NCI-H69 (cell line): ENCODE results near the gene GP9.
"Not testable (repeated sequence)": the region's sequence is repeated elsewhere in the genome, so short reads cannot be mapped to it uniquely, and the experiment has no call there.

Experiments
- DNase-seq: peaks from one replicate; lab custom pipeline; 2025; lab: John Stamatoyannopoulos, UW

GP9 gene

GRCh38 chr3:129050556-129051295 is 9.9 kb upstream of the GP9 start:
- no peak for DNase-seq

GRCh38 chr3:129051871-129052340 is 8.7 kb upstream of the GP9 start:
- DNase-seq: peak; percentile 17

- peak; percentile 20 for DNase-seq
Measured at GRCh38 chr3:129052675-129053074, 7.9 kb upstream of the GP9 start.

GRCh38 chr3:129054605-129055104 is 5.9 kb upstream of the GP9 start:
- DNase-seq: peak; percentile 39

- no peak for DNase-seq
Measured at GRCh38 chr3:129056451-129057173, 4.0 kb upstream of the GP9 start.

- no peak for DNase-seq
Measured at GRCh38 chr3:129057249-129057648, 3.3 kb upstream of the GP9 start.

- peak; percentile 65 for DNase-seq
Measured at GRCh38 chr3:129058441-129059200, 2.0 kb upstream of the GP9 start.

- DNase-seq: no peak
Measured at GRCh38 chr3:129059311-129059958, 1.1 kb upstream of the GP9 start.

- DNase-seq: no peak
Measured at GRCh38 chr3:129061023-129061887, 676 bp downstream of the GP9 start.

- DNase-seq: no peak
Measured at GRCh38 chr3:129061888-129062834, 1.6 kb downstream of the GP9 start.

GRCh38 chr3:129063091-129063640 is 2.6 kb downstream of the GP9 start:
- DNase-seq: no peak

GRCh38 chr3:129063841-129064482 is 3.4 kb downstream of the GP9 start:
- DNase-seq: peak; percentile 32

GRCh38 chr3:129065016-129065719 is 4.6 kb downstream of the GP9 start:
- DNase-seq: no peak

GRCh38 chr3:129065720-129066073 is 5.1 kb downstream of the GP9 start:
- no peak for DNase-seq

- peak; percentile 35 for DNase-seq
Measured at GRCh38 chr3:129067719-129068118, 7.1 kb downstream of the GP9 start.

GRCh38 chr3:129068291-129068886 is 7.8 kb downstream of the GP9 start:
- DNase-seq: peak; percentile 29

GRCh38 chr3:129069313-129070085 is 8.9 kb downstream of the GP9 start:
- not testable (repeated sequence) for DNase-seq
